ENCODE measurements around the gene PSMD1. TPM values are rescaled to one million over a fixed set of nuclear protein-coding genes. Genes with fewer than 3 reads are reported as not detected.
"Not testable (repeated sequence)": the region's sequence is repeated elsewhere in the genome, so short reads cannot be mapped to it uniquely, and the experiment has no call there.

The PSMD1 gene
- total RNA-seq, 2 experiments from 2014 or later, result 159 to 164 TPM

GRCh38 chr2:231099918-231100317, 43.3 kb downstream of the PSMD1 start:
- CTCF ChIA-PET, result no interaction called here
- POLR2A ChIA-PET, result no interaction called here

GRCh38 chr2:231100321-231100720, 43.7 kb downstream of the PSMD1 start:
- POLR2A ChIA-PET, CTCF ChIA-PET: not testable (repeated sequence)

- POLR2A ChIA-PET, result no interaction called here
- CTCF ChIA-PET, result no interaction called here
These were observed 44.3 kb downstream of the PSMD1 start for GRCh38 chr2:231100990-231101389.

GRCh38 chr2:231102772-231103171, 46.1 kb downstream of the PSMD1 start:
- ChIA-PET CTCF (no interaction called here), POLR2A (no interaction called here)

- CTCF ChIA-PET, result interaction anchor here (1.1 kb wide), 1 partner anchor 307 kb away, joined by 3 read pairs; no protein-coding TSS in a partner anchor
- POLR2A ChIA-PET, result no interaction called here
These were observed 47.5 kb downstream of the PSMD1 start for GRCh38 chr2:231104115-231104713.

GRCh38 chr2:231110551-231110950, 53.9 kb downstream of the PSMD1 start:
- ChIA-PET POLR2A (no interaction called here), CTCF (no interaction called here)

- POLR2A ChIA-PET, result no interaction called here
- CTCF ChIA-PET, result no interaction called here
These were observed 55.3 kb downstream of the PSMD1 start for GRCh38 chr2:231111987-231112386.

GRCh38 chr2:231113489-231113888, 56.8 kb downstream of the PSMD1 start:
- POLR2A ChIA-PET, result no interaction called here
- CTCF ChIA-PET, result no interaction called here

- ChIA-PET CTCF (interaction anchor here (0.7 kb wide), 1 partner anchor 112 kb away, joined by 3 read pairs; no protein-coding TSS in a partner anchor), POLR2A (no interaction called here)
These were observed 59.0 kb downstream of the PSMD1 start for GRCh38 chr2:231115651-231116050.

GRCh38 chr2:231117148-231117547, 60.5 kb downstream of the PSMD1 start:
- ChIA-PET POLR2A (no interaction called here), CTCF (no interaction called here)

- POLR2A ChIA-PET, result no interaction called here
- CTCF ChIA-PET, result no interaction called here
These were observed 61.4 kb downstream of the PSMD1 start for GRCh38 chr2:231117922-231118613.

- ChIA-PET POLR2A (no interaction called here), CTCF (no interaction called here)
These were observed 61.9 kb downstream of the PSMD1 start for GRCh38 chr2:231118614-231118942.

- ChIA-PET CTCF (interaction anchor here (0.5 kb wide), 1 partner anchor 445 kb away, joined by 4 read pairs; no protein-coding TSS in a partner anchor), POLR2A (no interaction called here)
These were observed 66.8 kb downstream of the PSMD1 start for GRCh38 chr2:231123362-231123898.

- ChIA-PET POLR2A (interaction anchor here (0.6 kb wide), 1 partner anchor 534 kb away, joined by 3 read pairs; no protein-coding TSS in a partner anchor), CTCF (interaction anchor here (0.6 kb wide), 1 partner anchor 61 kb away, joined by 3 read pairs; no protein-coding TSS in a partner anchor)
These were observed 68.3 kb downstream of the PSMD1 start, which contains the start of gene HTR2B for GRCh38 chr2:231124838-231125568. HTR2B (minus strand) TSS chr2:231125042; CDS start chr2:231123764, 1,278 bp downstream.

- CTCF ChIA-PET, result interaction anchor here (0.6 kb wide), 1 partner anchor 1140 kb away, joined by 3 read pairs; no protein-coding TSS in a partner anchor
- POLR2A ChIA-PET, result no interaction called here
These were observed 69.5 kb downstream of the PSMD1 start for GRCh38 chr2:231126123-231126522.

GRCh38 chr2:231127480-231127879, 70.8 kb downstream of the PSMD1 start:
- ChIA-PET CTCF (no interaction called here), POLR2A (no interaction called here)

- POLR2A ChIA-PET, result no interaction called here
- CTCF ChIA-PET, result no interaction called here
These were observed 71.3 kb downstream of the PSMD1 start for GRCh38 chr2:231127936-231128335.

- CTCF ChIA-PET, result no interaction called here
- POLR2A ChIA-PET, result no interaction called here
These were observed 71.9 kb downstream of the PSMD1 start for GRCh38 chr2:231128541-231128940.

- POLR2A ChIA-PET, result no interaction called here
- CTCF ChIA-PET, result no interaction called here
These were observed 72.5 kb downstream of the PSMD1 start for GRCh38 chr2:231129216-231129615.

GRCh38 chr2:231130336-231131056, 73.8 kb downstream of the PSMD1 start:
- CTCF ChIA-PET, result no interaction called here
- POLR2A ChIA-PET, result no interaction called here

All from activated CD8-positive, alpha-beta memory T cell treated with anti-CD3 and anti-CD28 coated beads for 36 hours (primary cell).